B cell (primary cell): ENCODE results near the gene NT5DC4.

ENCODE experiments used
- EZH2 ChIP-seq: IDR thresholded peaks from 2 replicates; pipeline ENCODE4 v1.6.1; 2012; ENCODE audit warnings: borderline replicate concordance, low read depth, mild to moderate bottlenecking, moderate library complexity, low read length; ENCODE audit not compliant: insufficient read depth, poor library complexity, severe bottlenecking
- TF ChIP-seq, protein P1 (sequence below): fragments of 200-600 bp; IDR thresholded peaks from one replicate; pipeline ENCODE4 v1.8.0; 2022; ENCODE audit warnings: antibody characterized with exemption, mild to moderate bottlenecking

DNA sequence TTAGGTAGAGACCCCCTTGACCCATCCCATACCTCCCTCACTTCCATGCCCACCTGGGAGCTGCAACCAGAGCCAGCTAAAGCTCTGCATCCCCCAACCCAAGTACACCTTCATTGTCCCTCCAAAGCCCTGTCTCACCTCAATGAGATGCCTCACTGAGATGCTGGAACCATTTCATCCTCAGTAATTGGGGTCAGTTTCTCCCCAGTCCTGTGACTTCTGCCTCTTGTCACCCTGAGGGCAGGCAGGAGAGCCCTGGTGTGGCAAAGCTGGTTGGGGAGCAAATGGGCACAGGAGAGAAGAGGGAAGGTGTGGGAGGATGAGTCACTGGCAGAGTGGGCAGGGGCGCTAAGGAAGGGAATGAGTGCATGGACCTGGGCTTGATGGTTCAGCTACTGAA is 27.9 kb upstream of the NT5DC4 start:
- no peak for TF ChIP-seq EZH2
- TF ChIP-seq, protein P1, sequence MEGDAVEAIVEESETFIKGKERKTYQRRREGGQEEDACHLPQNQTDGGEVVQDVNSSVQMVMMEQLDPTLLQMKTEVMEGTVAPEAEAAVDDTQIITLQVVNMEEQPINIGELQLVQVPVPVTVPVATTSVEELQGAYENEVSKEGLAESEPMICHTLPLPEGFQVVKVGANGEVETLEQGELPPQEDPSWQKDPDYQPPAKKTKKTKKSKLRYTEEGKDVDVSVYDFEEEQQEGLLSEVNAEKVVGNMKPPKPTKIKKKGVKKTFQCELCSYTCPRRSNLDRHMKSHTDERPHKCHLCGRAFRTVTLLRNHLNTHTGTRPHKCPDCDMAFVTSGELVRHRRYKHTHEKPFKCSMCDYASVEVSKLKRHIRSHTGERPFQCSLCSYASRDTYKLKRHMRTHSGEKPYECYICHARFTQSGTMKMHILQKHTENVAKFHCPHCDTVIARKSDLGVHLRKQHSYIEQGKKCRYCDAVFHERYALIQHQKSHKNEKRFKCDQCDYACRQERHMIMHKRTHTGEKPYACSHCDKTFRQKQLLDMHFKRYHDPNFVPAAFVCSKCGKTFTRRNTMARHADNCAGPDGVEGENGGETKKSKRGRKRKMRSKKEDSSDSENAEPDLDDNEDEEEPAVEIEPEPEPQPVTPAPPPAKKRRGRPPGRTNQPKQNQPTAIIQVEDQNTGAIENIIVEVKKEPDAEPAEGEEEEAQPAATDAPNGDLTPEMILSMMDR = no peak
